DND-41 (cell line): ENCODE data around the gene MYL6B.

Experiments
- CTCF ChIP-seq: IDR thresholded peaks from 2 replicates; pipeline ENCODE4 v1.5.1; 2012; ENCODE audit warnings: borderline replicate concordance, low read length, moderate library complexity, mild to moderate bottlenecking; ENCODE audit not compliant: poor library complexity, severe bottlenecking; ENCODE audit errors: extremely low read depth
- EZH2 ChIP-seq: IDR thresholded peaks from 3 replicates; pipeline ENCODE4 v1.6.1; 2012; ENCODE audit warnings: borderline replicate concordance, low read depth, mild to moderate bottlenecking, moderate library complexity, low read length, inconsistent platforms; ENCODE audit not compliant: severe bottlenecking

DNA sequence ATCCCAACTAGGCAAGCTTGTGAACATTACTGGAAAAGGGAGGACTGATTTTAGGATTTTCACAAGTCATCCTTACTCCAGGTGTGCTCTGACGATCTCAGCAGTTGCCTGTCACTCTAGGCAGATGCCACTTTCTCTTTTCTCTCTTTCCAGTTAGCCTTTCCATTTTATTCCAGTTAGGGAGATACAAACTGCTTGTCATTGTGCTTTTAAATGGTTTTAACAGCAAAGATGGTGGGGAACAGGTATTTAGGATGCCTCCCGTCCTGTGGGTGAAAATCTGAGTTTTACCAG lies 46.8 kb upstream of the MYL6B start:
- TF ChIP-seq CTCF (no peak), EZH2 (no peak)
